GOT3 (cell line): Measurements from ENCODE around the gene AASDH.

Source experiments
- DNase-seq: peaks from one replicate; lab custom pipeline; 2025; ENCODE audit warnings: mixed read lengths; lab: John Stamatoyannopoulos, UW

The AASDH gene

GRCh38 chr4:56316011-56316650, 71.2 kb downstream of the AASDH start:
- no peak for DNase-seq

DNA sequence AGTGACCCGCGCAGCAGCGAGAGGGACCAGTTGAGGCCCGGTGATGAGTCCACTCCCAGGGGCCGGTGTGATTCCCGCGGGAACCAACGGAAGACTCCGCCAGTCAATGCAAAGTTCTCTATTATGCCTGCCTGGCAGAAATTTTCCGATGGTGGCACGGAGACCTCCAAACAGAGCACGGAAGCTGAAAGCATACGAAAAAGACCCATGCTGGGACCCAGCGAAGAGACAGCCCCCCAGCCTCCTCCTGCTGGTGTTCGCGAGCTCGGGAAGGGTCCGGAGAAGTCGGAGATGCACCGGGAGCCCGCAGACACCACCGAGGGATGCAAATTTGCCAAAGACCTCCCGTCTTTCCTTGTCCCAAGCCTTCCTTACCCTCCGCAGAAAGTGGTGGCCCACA, 71.7 kb downstream of the AASDH start:
- no peak for DNase-seq

DNA sequence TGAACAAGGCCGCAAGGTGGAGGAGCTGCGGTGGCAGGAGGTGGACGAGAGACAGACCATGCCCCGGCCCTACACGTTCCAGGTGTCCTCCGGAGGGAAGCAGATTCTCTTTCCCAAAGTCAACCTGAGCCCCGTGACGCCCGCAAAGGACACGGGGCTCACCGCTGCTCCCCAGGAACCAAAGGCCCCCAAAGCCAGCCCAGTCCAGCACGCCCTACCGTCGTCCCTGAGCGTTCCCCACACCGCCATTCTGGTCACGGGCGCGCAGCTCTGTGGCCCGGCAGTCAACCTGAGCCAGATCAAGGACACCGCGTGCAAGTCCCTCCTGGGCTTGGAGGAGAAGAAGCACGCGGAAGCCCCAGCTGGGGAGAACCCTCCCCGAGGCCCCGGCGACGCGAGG, 72.2 kb downstream of the AASDH start:
- DNase-seq: no peak

DNA sequence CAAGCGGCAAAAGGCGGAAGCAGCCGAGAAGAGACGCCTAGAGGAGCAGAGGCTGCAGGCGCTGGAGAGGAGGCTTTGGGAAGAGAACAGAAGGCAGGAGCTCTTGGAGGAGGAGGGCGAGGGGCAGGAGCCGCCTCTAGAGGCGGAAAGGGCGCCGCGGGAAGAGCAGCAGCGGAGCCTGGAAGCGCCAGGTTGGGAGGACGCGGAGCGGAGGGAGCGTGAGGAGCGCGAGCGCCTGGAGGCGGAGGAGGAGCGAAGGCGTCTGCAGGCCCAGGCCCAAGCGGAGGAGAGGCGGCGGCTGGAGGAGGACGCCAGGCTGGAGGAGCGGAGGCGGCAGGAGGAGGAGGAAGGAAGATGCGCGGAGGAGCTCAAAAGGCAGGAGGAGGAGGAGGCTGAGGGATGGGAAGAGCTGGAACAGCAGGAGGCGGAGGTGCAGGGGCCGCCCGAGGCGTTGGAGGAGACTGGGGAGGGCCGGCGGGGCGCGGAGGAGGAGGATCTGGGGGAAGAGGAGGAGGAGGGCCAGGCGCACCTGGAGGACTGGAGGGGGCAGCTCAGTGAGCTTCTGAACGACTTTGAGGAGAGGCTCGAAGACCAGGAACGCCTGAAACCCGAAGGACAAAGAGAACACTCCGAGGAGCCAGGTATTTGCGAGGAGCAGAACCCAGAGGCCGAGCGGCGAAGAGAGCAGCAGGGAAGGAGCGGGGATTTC, 72.9 kb downstream of the AASDH start:
- DNase-seq: no peak

DNA sequence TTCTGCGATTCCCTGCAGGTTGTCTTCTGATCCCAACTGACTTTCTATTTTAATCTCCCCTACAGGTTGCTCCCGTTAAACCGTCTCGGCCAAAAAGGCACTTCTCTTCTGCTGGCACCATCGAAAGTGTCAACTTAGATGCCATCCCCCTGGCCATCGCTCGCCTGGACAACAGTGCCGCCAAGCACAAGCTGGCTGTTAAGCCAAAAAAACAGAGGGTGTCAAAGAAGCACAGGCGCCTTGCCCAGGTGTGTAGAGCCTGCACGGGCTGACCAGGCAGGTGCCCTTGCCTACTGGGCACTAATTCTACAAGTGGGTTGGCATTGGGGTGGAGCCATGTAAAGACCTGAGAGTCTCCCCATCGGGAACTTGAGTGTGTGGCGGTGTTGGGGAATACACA, 74.2 kb downstream of the AASDH start:
- DNase-seq: no peak

GRCh38 chr4:56311299-56311975, 75.9 kb downstream of the AASDH start:
- no peak for DNase-seq

DNA sequence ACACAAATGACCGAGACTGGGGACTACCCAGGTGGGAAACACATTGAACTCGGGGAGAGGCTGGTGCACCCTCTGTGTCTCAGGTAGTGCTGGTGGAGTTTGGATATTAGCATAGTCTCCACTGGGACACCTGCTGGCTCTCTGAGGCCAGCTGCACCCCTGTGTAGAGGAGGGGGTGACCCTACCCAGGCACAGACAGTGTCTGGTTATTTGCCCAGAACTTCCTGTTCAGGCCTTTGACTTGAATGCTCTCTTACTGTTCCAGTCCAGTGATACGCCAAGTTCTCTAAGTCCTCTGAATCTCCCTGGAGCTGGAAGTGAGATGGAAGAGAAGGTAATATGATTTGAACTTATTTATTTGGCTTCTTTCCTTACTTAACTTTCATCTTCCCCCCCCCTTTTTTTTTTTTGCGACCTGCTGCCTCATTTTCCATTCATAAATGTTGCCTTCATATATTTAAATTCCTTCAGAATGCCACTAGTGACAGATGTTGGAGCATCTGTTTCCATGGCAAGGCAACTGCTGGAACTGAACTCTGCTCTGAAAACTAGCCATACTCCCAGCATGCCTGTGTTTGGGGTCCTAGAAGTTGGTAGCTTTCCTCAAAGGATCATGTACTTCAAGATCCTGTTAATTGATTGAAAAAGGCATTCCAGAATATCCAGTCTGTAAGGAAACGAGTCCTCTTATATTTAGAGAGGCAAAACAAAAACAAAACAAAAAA, 76.7 kb downstream of the AASDH start:
- no peak for DNase-seq

DNA sequence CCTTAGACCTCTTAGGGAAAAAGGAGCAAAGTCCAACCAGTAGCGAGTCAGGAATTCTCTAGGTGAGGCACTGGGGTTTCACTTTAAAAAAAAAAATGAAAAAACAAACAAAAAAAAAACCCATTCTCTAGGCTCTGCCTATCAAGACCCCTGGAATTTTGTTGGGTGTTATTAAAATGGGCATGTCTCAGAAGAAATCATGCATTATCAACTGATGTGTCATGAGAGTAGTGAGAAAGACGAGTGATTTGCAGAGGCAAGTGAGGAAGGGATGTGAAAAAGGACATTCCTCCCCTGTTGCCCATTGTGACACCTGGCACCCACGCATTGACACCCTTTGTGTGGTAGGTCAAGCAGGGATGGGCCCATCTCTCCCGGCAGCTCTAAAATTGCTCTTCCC, 78.9 kb downstream of the AASDH start:
- DNase-seq: no peak

- DNase-seq: no peak
These were observed 79.9 kb downstream of the AASDH start for GRCh38 chr4:56307423-56307822.

GRCh38 chr4:56305390-56305789, 81.9 kb downstream of the AASDH start:
- no peak for DNase-seq

DNA sequence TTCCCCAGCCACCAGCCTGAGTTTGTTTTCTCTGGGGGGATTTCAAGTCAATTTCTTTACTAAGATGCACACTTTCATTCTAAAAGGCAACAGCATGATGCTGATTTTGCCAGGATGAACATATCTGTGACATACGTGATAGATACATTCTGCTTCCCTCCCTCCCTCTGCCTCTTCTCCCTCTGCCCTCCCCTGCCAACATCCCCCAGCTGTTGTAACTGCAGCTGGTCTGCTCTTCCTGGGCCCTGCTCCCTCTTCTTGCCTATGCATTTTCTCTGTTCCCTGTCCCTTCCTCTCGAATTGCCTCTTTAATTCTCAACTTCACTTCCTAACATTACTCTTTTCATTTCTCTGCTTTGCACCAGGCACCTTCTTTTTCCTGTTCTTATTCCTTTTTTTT, 83.4 kb downstream of the AASDH start:
- DNase-seq: no peak

DNA sequence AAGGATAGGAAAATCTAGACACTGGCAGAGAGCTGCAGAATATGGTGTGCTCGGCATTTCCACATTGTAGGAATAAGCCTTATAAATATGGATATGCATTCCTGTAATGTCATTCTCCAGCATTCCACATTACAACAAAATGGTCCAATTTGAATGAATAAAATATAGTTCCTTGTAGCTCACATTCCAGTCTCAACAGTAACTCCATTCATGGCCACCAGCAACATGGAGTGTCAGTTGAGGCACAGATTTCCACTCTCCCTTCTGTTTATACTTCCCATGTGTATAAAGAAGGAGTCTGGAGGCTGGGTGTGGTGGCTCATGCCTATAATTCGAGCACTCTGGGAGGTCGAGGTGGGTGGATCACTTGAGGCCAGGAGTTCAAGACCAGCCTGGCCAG, 84.5 kb downstream of the AASDH start:
- no peak for DNase-seq

- no peak for DNase-seq
These were observed 85.2 kb downstream of the AASDH start for GRCh38 chr4:56301997-56302496.

- peak; percentile 18 for DNase-seq
These were observed 85.9 kb downstream of the AASDH start for GRCh38 chr4:56301181-56301996.

DNA sequence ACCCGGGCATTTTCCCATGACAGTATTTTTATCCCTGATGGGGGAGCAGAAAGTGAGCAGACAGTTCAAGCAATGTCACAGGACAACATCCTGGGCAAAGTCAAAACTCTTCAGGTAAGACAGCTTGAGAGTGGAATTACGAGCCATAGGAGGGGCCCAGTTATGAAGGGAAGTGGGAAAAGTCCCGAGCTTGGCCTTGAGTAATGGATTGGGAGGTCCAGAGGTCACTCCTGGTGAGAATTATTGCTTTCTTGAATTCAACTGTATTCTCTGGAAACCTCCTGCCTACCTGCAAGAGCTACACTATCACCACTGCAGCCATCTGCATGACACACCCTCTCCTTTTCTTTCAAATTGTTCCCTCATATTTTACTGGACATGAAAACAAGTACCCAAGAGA, 89.1 kb downstream of the AASDH start:
- no peak for DNase-seq

- DNase-seq: no peak
These were observed 89.5 kb downstream of the AASDH start for GRCh38 chr4:56297776-56298175.

DNA sequence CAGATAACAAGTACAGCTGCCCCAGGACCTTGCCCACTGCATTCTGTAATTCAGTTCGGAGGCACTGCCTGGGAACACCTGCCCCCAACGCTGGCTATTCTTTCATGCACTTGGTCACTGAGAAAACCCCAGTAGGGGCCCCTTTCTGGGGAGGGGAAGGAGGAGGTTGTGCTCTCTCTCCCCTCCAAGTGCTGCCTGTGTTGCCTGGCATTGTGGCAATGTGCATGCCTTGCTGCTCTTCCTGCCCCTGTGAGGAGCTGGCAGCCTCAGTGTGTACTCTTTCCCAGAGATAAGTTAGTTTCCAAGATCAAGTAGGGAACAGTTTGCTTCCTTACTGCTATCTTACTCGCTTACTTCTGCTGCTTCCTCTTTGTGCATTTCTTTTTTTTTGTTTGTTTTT, 90.8 kb downstream of the AASDH start:
- DNase-seq: no peak

GRCh38 chr4:56293121-56293520, 94.2 kb downstream of the AASDH start:
- DNase-seq: no peak

- no peak for DNase-seq
These were observed 97.4 kb downstream of the AASDH start for GRCh38 chr4:56289934-56290333.

DNA sequence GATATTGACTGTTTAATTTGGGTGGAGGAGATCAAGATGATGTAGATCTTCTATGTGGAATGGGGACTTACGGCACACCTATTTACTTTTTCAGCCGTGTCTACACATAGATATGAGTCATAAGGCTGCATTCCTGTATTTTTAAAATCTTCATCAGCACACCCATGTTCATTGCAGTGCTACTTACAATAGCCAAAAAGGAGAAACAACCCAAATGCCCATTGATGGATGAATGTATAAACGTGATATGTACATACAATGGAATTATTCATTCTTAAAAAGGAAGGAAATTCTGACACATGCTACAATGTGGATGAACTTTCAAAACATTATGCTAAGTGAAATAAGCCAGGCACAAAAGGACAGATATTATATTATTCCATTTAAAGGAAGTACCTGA, 98.6 kb downstream of the AASDH start:
- DNase-seq: no peak
